Neural cell (in vitro differentiated cells): Measurements from ENCODE around the gene STK10. TPM values are rescaled to one million over a fixed set of nuclear protein-coding genes. Genes with fewer than 3 reads are reported as not detected.

Experiments
- H2AFZ ChIP-seq: fragments of 200-600, 300-800 bp; sonication (generic), shearing (Covaris generic); 2 replicates; pipeline ENCODE4 v1.6.0; 2014; ENCODE audit warnings: low read depth, mild to moderate bottlenecking, antibody characterized with exemption, low read length, moderate library complexity
- H3F3A ChIP-seq: fragments of 200-600 bp; shearing (Covaris generic); 2 replicates; pipeline ENCODE4 v1.6.1; 2016; ENCODE audit warnings: mild to moderate bottlenecking, moderate library complexity, mixed read lengths, antibody characterized with exemption, low read length; ENCODE audit not compliant: insufficient read depth, poor library complexity, severe bottlenecking
- H3K27ac ChIP-seq: fragments of 200-600, 300-800 bp; sonication (generic), shearing (Covaris generic); 2 replicates; pipeline ENCODE4 v1.5.1; 2014; ENCODE audit warnings: mild to moderate bottlenecking, low read length, moderate library complexity
- H3K27me3 ChIP-seq: fragments of 300-800, 200-600 bp; sonication (generic), shearing (Covaris generic); 2 replicates; pipeline ENCODE4 v1.6.0; 2014; ENCODE audit warnings: mild to moderate bottlenecking, low read depth, low read length, moderate library complexity; ENCODE audit not compliant: insufficient read depth
- H3K36me3 ChIP-seq: fragments of 300-800, 200-600 bp; sonication (generic), shearing (Covaris generic); 2 replicates; pipeline ENCODE4 v1.5.1; 2014; ENCODE audit warnings: mild to moderate bottlenecking, antibody characterized with exemption, low read length, moderate library complexity; ENCODE audit not compliant: insufficient read depth
- H3K4me2 ChIP-seq: fragments of 300-800, 200-600 bp; sonication (generic), shearing (Covaris generic); 2 replicates; pipeline ENCODE4 v1.6.0; 2014; ENCODE audit warnings: mild to moderate bottlenecking, low read length
- H3K4me3 ChIP-seq: fragments of 300-800, 200-600 bp; sonication (generic), shearing (Covaris generic); 2 replicates; pipeline ENCODE4 v1.5.1; 2014; ENCODE audit warnings: mild to moderate bottlenecking, low read length, moderate library complexity
- H3K79me2 ChIP-seq: fragments of 200-600 bp; shearing (Covaris generic); replicated peaks from 2 replicates; pipeline ENCODE4 v1.6.0; 2014; ENCODE audit warnings: mild to moderate bottlenecking, low read length, moderate library complexity; ENCODE audit not compliant: insufficient read depth
- H3K9ac ChIP-seq: fragments of 300-800, 200-600 bp; sonication (generic), shearing (Covaris generic); 2 replicates; pipeline ENCODE4 v1.6.1; 2016; ENCODE audit warnings: mild to moderate bottlenecking, low read length, mixed read lengths
- H3K9me2 ChIP-seq: fragments of 200-600 bp; shearing (Covaris generic); 2 replicates; pipeline ENCODE4 v1.6.1; 2016; ENCODE audit warnings: mild to moderate bottlenecking, low read length, mixed read lengths; ENCODE audit not compliant: insufficient read depth
- H3K9me3 ChIP-seq: fragments of 200-600, 300-800 bp; sonication (generic), shearing (Covaris generic); 2 replicates; pipeline ENCODE4 v1.6.1; 2016; ENCODE audit warnings: mild to moderate bottlenecking, mixed run types, low read length, moderate library complexity, mixed read lengths
- H4K20me1 ChIP-seq: fragments of 200-600 bp; shearing (Covaris generic); 2 replicates; pipeline ENCODE4 v1.6.1; 2016; ENCODE audit warnings: mild to moderate bottlenecking, mixed run types; ENCODE audit not compliant: insufficient read depth
- CTCF ChIP-seq: fragments of 450-650 bp; IDR thresholded peaks from 2 replicates; pipeline ENCODE4 v1.5.1; 2014; ENCODE audit warnings: antibody characterized with exemption, mild to moderate bottlenecking, moderate library complexity; ENCODE audit not compliant: poor library complexity, severe bottlenecking
- EP300 ChIP-seq: fragments of 450-650 bp; conservative IDR thresholded peaks from 2 replicates; pipeline ENCODE4 v1.6.1; 2014; ENCODE audit warnings: antibody characterized with exemption, mild to moderate bottlenecking, moderate library complexity; ENCODE audit not compliant: poor library complexity, severe bottlenecking
- EZH2 ChIP-seq: fragments of 200-600, 300-800 bp; shearing (Covaris generic), sonication (generic); IDR thresholded peaks from 2 replicates; pipeline ENCODE4 v1.6.1; 2014; ENCODE audit warnings: antibody characterized with exemption, low read length, borderline replicate concordance, mild to moderate bottlenecking; ENCODE audit not compliant: insufficient read depth, poor library complexity, severe bottlenecking
- MXI1 ChIP-seq: fragments of 450-650 bp; conservative IDR thresholded peaks from 2 replicates; pipeline ENCODE4 v1.6.1; 2014; ENCODE audit warnings: antibody characterized with exemption, mild to moderate bottlenecking; ENCODE audit not compliant: poor library complexity, severe bottlenecking
- POLR2AphosphoS5 ChIP-seq: IDR thresholded peaks from 2 replicates; pipeline ENCODE4 v1.6.1; 2012
- RAD21 ChIP-seq: fragments of 450-650 bp; conservative IDR thresholded peaks from 2 replicates; pipeline ENCODE4 v1.6.1; 2014; ENCODE audit warnings: antibody characterized with exemption, mild to moderate bottlenecking, moderate library complexity
- REST ChIP-seq: IDR thresholded peaks from 2 replicates; pipeline ENCODE4 v1.6.1; 2012; ENCODE audit warnings: borderline replicate concordance
- SMC3 ChIP-seq: fragments of 450-650 bp; conservative IDR thresholded peaks from 2 replicates; pipeline ENCODE4 v1.6.1; 2014; ENCODE audit warnings: antibody characterized with exemption, mild to moderate bottlenecking, moderate library complexity; ENCODE audit not compliant: poor library complexity
- TAF1 ChIP-seq: IDR thresholded peaks from 2 replicates; pipeline ENCODE4 v1.6.1; 2012; ENCODE audit warnings: low read depth
- polyA plus RNA-seq: library from polyadenylated mRNA; depleted of rRNA; stranded (reverse); fragments of >200 nt; gene quantifications from 2 replicates; pipeline ENCODE4 v1.2.3, GENCODE V29; 2014

STK10 gene
- polyA plus RNA-seq, 1 donor from 2014 or later, result 8.2 TPM

- H3K4me3 ChIP-seq, result no peak overlapping the region
- H3K36me3 ChIP-seq, result no peaks in the 10 kb centered on the region
- no peaks in the 10 kb centered on the region for H3K79me2 ChIP-seq
These were observed 10.8 kb downstream of the STK10 start for GRCh38 chr5:172177176-172177575.

GRCh38 chr5:172175263-172175719 is 12.7 kb downstream of the STK10 start:
- Histone ChIP-seq H3K36me3 (no peaks in the 10 kb centered on the region), H3K4me2 (no peak overlapping the region), H3K9me3 (no peaks in the 10 kb centered on the region), H3K9ac (no peak overlapping the region), H3K79me2 (no peaks in the 10 kb centered on the region), H4K20me1 (no peaks in the 10 kb centered on the region), H3K27ac (no peak overlapping the region), H3K4me3 (no peak overlapping the region), H3K9me2 (no peaks in the 10 kb centered on the region), H2AFZ (no peak overlapping the region), H3F3A (no peaks in the 10 kb centered on the region), H3K27me3 (no peaks in the 10 kb centered on the region)
- TF ChIP-seq TAF1, result no peak

More at GRCh38 chr5:172177176-172177575, 10.8 kb downstream of the STK10 start:
- H3K9me3 ChIP-seq, result no peaks in the 10 kb centered on the region
- no peaks in the 10 kb centered on the region for H3K9me2 ChIP-seq
- H3K27ac ChIP-seq, result no peak overlapping the region
- H3F3A ChIP-seq, result no peaks in the 10 kb centered on the region
- no peak overlapping the region for H3K4me2 ChIP-seq
- H2AFZ ChIP-seq, result no peak overlapping the region
- H3K27me3 ChIP-seq, result no peaks in the 10 kb centered on the region
- no peak for TF ChIP-seq MXI1
- TF ChIP-seq RAD21, result no peak
- TF ChIP-seq SMC3, result no peak
- TF ChIP-seq TAF1, result no peak
- H4K20me1 ChIP-seq, result no peaks in the 10 kb centered on the region
- H3K9ac ChIP-seq, result no peak overlapping the region

GRCh38 chr5:172173564-172174153 is 14.4 kb downstream of the STK10 start:
- H3K79me2 ChIP-seq, result no peaks in the 10 kb centered on the region
- no peaks in the 10 kb centered on the region for H3K9me2 ChIP-seq
- TF ChIP-seq MXI1 (no peak), SMC3 (no peak)
- H3K36me3 ChIP-seq, result no peaks in the 10 kb centered on the region
- no peak overlapping the region for H3K4me2 ChIP-seq
- no peak overlapping the region for H2AFZ ChIP-seq
- no peaks in the 10 kb centered on the region for H3F3A ChIP-seq
- no peak overlapping the region for H3K27ac ChIP-seq
- H3K4me3 ChIP-seq, result no peak overlapping the region
- H3K9me3 ChIP-seq, result no peaks in the 10 kb centered on the region
- H3K27me3 ChIP-seq, result no peaks in the 10 kb centered on the region
- H3K9ac ChIP-seq, result no peak overlapping the region
- no peaks in the 10 kb centered on the region for H4K20me1 ChIP-seq

- no peaks in the 10 kb centered on the region for H3K27me3 ChIP-seq
- no peaks in the 10 kb centered on the region for H3K79me2 ChIP-seq
- no peak overlapping the region for H2AFZ ChIP-seq
These were observed 15.0 kb downstream of the STK10 start for GRCh38 chr5:172172912-172173563.

More at GRCh38 chr5:172172912-172173563, 15.0 kb downstream of the STK10 start:
- H3K9ac ChIP-seq, result no peak overlapping the region
- H3F3A ChIP-seq, result no peaks in the 10 kb centered on the region
- H3K4me3 ChIP-seq, result no peak overlapping the region
- H3K9me2 ChIP-seq, result no peaks in the 10 kb centered on the region
- no peaks in the 10 kb centered on the region for H3K36me3 ChIP-seq
- H3K27ac ChIP-seq, result no peak overlapping the region
- no peak overlapping the region for H3K4me2 ChIP-seq
- TF ChIP-seq TAF1 (no peak), MXI1 (no peak), POLR2AphosphoS5 (no peak), REST (no peak), EZH2 (no peak), SMC3 (no peak), EP300 (no peak), CTCF (no peak), RAD21 (no peak)
- no peaks in the 10 kb centered on the region for H4K20me1 ChIP-seq
- no peaks in the 10 kb centered on the region for H3K9me3 ChIP-seq
